Ovary (tissue), 3 donors: ENCODE data around the gene ODC1.

Experiments
- POLR2A ChIP-seq: fragments of 450-650 bp; IDR thresholded peaks from one replicate; pipeline ENCODE4 v1.6.1; 2017; ENCODE audit warnings: antibody characterized with exemption, mild to moderate bottlenecking, moderate library complexity
- TF ChIP-seq, protein P1 (sequence below), 3 donors: fragments of 450-650 bp in 2 of 3; fragments of 200-600 bp in 1 of 3; IDR thresholded peaks; one replicate each; pipeline versions ENCODE4 v1.5.1 to v1.8.0; 2016 to 2022; ENCODE audit warnings: antibody characterized with exemption in 3 of 3, mild to moderate bottlenecking in 1 of 3
- donor health status: DM: no; HTN: no; CAD: no.

DNA sequence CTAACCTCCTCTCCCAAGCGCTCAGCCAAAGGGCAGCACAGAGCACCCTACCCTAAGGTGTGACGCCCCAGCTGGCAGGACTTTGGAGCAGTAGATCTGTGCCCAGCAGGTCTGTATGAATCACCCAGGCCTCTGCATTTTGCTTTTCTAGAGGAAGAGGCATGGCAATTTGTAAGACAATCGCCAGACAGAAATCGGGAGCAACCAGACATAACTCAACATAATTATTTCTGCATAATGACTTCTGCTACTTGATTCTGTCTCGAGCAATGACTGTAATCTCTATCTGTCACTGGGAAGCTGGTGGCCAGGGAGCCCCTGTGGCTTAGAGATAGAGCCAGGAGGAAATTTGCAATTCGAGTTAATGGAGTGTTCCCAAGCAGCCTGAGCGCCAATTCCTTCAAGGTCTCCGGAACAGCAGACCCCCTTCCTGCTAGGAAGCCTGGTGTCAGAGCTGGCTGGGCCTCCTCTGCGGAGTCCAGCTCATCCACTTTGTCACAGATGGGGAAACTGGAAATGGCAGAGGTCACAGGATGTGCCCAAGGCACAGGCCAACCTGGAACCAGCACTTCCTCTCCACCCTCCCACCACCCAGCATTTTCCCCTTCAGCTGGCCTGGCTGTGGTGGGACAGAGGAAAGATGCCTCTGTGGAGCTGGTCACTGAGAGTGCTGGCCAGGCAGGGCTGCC is 55.0 kb downstream of the ODC1 start:
- TF ChIP-seq, protein P1, sequence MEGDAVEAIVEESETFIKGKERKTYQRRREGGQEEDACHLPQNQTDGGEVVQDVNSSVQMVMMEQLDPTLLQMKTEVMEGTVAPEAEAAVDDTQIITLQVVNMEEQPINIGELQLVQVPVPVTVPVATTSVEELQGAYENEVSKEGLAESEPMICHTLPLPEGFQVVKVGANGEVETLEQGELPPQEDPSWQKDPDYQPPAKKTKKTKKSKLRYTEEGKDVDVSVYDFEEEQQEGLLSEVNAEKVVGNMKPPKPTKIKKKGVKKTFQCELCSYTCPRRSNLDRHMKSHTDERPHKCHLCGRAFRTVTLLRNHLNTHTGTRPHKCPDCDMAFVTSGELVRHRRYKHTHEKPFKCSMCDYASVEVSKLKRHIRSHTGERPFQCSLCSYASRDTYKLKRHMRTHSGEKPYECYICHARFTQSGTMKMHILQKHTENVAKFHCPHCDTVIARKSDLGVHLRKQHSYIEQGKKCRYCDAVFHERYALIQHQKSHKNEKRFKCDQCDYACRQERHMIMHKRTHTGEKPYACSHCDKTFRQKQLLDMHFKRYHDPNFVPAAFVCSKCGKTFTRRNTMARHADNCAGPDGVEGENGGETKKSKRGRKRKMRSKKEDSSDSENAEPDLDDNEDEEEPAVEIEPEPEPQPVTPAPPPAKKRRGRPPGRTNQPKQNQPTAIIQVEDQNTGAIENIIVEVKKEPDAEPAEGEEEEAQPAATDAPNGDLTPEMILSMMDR (IDR thresholded peaks at IDR 0.05): no peak
- no peak for TF ChIP-seq POLR2A
